Activated T-helper 9 cell treated with anti-CD3 and anti-CD28 coated beads, Interleukin-2, amount 50 U/mL, for 16 hours (primary cell): ENCODE results near the gene ULBP1.
"Not testable (repeated sequence)": the region's sequence is repeated elsewhere in the genome, so short reads cannot be mapped to it uniquely, and the experiment has no call there.

Source experiments
- DNase-seq: peaks from one replicate; pipeline ENCODE4 v3.0.0-alpha.2; 2020; ENCODE audit warnings: low read depth

ULBP1 gene, protein sequence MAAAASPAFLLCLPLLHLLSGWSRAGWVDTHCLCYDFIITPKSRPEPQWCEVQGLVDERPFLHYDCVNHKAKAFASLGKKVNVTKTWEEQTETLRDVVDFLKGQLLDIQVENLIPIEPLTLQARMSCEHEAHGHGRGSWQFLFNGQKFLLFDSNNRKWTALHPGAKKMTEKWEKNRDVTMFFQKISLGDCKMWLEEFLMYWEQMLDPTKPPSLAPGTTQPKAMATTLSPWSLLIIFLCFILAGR

DNA sequence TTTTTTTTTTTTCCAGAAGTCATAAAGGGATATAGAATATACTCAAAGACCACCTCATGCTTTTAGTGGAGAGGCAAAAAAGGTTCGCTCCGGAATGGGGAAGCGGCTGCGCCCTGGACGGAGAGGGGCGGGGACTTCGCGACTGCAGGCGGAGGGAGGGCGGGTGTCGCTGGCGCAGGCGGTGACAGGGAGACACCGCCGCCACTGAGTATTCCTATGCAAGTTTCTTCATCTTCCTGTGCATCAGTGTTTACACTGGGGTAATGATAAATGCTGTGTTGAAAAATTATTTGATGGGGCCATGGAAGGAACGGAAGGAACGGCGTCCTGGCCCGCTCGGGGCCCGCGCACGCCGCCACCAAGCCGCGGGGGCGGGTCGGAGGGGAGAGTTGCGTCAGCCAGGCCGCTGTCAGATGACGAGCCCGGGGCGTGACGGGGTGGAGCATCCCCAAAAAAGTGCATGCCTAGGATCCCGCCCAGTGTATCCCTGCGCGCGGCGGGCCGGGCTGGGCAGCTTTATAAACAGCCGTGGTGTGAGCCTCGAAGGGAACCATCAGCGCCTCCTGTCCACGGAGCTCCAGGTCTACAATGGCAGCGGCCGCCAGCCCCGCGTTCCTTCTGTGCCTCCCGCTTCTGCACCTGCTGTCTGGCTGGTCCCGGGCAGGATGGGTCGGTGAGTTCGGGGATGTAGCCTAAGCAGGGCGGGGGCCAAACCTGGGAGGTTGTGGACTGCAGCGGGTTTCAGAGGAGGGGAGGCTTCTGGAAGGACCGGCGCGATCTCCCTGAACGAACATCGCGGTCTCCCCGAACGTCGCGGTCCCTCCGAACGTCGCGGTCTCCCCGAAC, at the start of gene ULBP1:
TSS of gene ULBP1 (plus strand) at position 482 of the 846 bp plus-strand sequence. CDS start at position 589, 107 bp downstream.
- DNase-seq: peak; percentile 68

DNA sequence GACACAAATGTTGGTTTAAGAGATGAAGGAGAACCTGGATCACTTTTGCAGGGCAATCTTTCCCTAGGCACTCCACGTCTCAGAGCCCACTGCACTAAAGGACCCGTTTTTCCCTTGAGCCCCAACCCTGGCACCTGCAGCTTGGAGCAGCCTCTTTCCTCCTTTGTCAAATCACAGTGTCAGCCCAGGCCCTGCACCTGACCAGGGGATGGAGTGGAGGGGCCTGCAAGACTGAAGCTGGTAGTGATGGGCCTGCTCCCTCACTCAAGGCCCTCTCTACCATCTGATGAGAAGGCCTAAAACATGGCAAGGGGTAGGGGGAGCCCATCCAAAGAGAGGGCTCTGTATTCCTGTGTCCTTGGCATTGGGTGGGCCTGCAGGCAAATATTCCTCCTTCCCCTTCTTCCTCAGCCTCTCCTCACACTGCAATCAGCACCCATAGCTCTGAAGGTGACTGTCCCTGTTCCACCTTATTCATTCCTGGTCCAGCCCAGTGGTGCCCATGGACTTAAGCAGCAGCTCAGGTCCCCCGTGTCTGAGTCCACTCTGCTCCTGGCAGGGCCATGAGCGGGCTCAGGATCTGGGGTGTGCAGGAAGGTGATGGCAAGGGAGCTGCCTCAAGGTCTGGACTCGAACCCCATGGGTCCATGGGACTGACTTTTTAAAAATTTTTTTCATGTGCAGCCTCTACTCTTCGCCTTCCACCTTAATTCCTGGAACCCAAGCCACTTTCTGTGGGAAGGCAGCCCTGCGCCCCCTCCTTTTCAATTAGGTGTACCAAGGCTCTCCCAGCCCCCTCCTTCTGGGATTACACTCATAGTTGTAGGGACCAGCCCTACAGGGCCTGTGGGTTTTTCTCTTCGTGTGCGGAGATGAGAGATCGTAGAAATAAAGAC, 47.5 kb upstream of the ULBP1 start:
- DNase-seq: no peak

DNA sequence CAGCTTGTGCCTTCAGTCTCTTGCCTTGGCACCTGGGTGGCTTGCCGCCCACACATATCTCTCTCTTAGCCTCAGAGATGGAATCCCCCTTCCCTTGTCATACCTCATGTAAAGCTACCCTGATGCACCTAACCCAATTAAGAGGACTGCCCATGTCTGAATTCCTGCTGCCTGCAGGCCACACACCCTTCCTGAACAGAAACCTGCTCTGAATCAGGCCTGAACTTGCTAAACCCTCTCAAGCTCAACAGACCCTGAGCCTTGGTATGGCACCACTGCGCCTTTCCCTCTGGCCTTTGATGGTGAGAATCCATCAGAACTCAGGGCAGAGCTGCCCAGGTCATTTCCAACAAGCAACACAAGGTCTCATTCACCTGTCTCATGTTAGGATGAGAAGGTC, 46.1 kb upstream of the ULBP1 start:
- no peak for DNase-seq

DNA sequence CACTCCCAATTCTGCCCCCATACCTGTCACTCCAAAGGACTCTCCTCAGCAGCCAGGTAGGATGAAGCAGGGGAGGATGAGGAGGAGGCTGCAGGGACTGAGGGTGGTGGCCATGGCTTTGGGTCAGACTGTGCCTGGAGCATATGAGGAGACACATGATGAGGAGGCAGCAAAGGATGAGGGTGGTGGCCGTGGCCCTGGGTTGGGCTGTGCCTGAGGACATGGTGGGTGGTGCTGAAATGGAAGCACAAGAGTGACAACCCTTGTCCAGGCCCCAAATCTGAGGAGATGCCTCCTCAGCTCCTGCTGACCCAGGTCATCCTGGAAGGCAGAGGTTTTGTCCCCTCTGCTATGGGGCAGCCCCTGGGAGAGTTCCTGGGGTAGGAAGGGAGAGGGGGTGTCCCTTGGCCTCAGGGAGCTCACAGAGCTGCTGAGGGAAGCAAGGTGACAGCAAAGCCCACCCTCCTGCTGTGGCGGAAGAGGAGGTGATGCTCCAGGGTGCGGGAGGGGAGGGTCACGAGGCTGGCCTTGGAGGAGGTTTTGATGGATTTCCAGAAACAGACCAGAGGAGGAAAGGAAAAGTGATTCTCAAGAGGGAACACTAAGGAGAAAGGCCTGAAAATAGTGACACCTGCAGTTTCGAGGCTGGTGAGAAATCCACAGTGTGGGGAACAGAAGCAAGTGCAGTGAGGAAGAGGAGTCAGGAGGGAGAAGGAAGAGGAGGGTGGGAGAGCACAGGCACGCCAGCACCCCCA, 45.4 kb upstream of the ULBP1 start:
- no peak for DNase-seq

DNA sequence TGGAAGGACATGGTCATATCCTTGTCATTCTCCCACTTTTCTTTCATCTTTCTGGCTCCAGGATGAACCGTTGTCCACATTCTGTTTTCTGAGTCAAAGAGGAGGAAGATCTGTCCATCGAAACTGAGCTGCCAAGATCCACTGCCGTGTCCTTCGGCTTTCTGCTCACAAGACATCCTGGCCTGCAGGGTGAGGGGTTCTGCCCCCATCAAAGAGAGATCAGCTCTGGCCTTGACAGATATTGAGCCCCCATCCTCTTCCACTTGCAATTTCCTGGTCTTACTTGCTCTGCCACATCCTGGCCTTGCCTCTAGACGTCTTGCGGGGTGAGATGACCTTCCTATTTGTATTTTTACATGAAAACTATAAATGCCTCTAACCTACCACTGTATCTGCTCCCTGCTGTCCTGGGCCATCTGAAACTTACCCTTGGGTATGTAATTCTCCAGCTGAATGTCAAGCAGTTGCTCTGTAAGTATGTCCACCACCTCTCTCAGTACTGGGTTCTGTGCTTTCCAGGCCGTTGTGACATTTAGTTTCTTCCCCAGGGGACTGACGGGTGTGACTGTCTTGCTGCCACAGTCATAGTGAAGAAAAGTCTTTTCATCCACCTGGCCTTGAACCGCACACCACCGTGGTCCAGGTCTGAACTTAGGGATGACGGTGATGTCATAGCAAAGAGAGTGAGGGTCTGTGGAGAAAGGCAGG, 44.5 kb upstream of the ULBP1 start:
- not testable (repeated sequence) for DNase-seq

DNA sequence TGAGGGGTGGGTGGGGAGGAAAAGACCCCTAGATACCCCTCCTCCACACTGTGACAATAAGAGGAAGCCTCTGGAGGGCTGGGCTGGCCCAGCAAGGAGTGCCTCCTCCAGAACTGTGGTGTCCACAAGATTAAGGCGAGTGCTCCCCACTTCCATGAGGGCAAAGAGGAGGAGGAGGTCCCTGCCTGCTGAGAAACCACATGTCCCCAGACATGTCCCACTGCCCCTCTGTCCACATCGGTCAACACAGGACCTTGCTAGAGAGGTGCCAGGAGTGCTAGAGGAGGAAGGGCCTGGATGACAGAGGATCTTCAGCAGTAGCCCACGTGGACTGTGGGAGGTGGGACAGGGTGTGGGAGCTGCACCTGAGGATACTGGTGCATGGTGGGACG, 43.9 kb upstream of the ULBP1 start:
- no peak for DNase-seq

DNA sequence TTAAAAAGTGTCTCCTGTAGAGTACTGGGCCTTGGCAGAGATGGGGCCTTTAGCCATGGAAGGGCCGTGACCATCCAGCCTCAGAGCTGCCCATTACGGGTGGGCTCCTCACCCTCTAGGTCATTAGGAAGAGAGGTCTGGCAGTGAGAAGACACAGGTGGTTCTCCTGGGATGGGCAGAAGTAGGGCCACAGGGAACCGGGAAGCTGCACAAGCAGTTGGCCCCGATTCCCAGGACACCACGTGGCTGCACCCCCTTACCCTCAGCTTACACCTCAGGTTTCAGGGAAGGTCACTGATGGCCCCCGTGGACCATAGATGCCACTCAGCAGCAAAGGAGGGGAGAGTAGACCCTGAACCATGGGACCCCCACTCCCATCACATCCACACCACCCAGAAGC, 42.4 kb upstream of the ULBP1 start:
- DNase-seq: no peak

DNA sequence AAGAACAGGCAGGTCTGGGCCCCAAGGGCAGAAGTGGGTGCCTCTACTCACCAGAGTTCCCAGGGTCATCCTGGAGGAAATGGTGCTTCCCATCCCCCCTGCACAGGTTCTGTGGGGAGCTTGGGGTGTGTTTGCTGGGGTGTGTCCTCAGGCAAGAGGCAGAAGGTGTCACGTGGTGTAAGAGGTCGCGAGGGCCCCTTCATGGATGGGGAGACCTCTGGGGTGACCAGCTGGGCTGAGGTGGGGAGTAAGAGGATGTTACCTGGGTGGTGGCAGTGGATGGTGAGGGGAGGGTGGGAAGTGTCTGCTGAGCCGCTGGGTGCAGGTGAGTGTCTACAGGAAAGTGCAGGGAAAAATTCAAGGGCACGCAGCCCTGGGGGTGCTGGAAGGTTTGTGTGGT, 41.7 kb upstream of the ULBP1 start:
- DNase-seq: not testable (repeated sequence)

DNA sequence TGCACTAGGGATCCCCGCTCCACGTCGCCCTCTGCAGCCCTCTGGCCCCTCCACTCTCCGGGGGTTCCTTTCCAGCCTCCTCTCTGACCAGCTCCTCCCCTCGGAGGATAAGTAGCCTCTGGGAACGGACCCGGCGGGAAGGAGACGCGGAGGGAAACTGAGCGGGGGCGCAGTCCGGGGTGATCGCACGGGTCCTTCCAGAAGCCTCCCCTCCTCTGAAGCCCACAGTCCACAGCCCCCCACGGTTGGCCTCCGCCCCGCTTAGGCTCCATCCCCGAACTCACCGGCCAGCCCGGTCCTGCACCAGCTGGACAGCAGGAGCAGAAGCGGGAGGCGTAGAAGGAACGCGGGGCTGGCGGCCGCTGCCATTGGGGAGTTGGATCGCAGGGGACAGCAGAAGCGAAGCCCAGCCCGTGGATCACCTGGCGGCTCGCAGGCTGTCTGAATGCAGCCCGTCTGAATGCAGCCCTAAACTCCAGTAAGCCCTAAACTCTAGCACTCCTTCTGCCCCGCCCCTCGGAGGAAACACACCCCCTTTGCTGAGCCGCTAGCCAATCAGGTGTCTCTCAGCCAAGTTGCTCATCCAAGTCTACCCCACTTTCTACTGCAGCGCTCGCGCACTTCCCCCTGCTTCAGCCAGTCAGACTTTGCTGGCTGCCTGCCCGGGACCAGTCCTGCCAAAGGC, 41.0 kb upstream of the ULBP1 start, which contains the start of gene RAET1G:
TSS of gene RAET1G (minus strand) at position 480 of the 685 bp plus-strand sequence. CDS start at position 369, 111 bp downstream.
- DNase-seq: peak; percentile 72

DNA sequence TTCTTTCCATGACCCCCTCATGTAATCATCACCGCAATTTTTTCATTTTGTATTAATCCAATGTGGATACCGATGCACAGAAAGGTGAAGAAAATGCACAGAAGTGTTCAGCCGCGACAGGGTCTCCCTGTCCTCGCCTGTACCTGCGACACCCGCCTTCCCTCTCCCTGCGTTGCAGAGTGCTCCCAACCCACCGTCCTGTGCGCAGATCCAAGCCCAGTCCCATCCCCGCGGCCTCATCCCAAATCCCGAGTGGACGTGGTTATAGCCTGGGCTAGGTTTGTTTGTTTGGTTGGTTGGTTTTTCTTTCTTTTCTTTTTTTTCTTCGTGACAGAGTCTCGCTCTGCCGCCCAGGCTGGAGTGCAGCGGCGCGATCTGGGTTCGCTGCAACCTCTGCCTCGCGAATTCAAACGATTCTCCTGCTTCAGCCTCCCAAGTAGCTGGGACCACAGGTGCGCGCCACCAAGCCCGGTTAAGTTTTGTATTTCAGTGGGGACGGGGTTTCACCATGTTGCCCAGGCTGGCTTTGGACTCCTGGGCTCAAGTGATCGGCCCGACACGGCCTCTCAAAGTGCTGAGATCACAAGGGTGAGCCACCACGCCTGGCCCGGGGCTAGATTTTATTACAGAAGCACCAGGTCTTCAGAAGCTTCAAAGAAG, 40.3 kb upstream of the ULBP1 start:
- DNase-seq: no peak

DNA sequence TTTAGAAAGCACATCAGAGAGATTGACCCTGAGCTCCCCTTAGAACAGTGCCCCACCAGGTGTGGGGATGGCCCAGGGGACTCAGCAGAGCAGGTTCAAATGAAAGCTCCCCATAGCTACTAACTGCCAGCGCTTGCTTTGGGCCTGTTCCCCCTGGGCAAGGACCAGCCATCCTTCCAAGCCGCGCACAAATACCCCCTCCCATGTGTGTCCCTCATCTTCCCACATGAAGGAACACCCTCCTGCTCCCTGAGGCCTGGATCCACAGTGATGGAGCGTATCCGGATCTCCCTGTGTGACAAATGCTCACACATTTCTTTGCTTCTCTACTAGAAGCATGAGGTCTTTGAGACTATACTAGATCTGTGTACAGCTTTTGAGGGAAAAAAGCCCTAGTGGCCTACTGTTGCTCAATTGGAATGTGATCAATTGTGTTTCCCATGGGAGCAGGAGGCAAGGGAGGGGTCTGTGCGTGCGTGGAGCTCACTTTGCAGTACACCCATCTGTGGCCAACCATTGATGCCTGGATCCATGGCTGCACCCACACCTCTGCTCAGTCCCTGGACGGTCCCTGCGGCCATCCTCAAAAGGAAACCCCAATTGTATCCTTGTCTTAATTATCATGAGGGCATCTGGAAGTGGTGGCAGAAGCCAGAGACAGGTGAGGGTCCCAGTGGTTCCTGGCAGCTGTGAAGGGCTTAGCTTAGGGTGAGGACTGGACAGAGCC, 39.4 kb upstream of the ULBP1 start:
- DNase-seq: no peak

DNA sequence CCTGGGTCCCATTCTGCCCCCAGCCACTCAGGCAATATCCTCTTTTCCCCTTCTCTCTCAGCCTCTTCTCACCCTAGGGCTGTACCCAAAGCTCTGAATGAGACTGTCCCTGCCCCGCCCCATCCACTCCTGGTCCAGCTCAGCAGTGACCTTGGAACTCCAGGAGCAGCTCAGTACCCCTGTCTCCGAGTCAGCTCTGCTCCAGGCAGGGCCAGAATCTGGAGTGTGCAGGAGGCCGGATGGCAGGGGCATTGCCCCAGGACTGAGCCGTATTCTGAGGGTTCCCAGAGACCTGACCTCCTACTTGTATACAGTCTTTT, 38.9 kb upstream of the ULBP1 start:
- no peak for DNase-seq

DNA sequence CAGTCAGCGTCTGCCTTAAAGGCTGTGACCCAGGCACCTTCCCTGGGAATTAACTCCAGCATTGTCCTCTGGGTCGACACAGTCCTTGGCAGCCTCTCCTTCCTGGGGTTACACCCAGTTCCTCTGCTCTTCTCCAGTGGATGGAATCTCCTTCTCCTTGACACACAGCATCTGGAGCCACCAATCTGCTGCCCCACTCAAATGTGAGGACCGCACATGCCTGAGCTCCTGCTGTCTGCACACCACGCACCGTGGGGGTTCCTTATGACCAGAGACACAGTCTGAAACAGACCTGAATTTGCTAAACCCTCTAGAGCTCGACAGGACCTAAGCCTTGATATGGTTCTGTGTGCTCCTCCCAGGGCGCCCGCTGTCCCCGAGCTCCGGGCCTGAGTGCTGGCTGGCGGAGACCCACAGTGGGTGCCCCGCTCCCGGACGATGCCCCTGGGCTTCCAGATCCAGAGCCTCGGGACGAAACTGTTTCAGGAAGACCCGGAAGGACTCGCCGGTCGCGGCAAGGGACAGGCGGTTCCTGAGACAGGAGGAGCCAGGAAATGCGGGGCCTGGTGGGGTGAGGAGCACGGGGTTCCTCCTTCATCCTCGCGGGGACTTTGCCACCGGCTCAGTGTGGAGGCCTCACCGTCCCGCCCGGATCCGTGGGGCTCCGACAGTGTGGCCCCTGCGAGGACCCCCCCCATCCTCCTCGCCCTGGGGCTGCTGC, 38.3 kb upstream of the ULBP1 start:
- no peak for DNase-seq

DNA sequence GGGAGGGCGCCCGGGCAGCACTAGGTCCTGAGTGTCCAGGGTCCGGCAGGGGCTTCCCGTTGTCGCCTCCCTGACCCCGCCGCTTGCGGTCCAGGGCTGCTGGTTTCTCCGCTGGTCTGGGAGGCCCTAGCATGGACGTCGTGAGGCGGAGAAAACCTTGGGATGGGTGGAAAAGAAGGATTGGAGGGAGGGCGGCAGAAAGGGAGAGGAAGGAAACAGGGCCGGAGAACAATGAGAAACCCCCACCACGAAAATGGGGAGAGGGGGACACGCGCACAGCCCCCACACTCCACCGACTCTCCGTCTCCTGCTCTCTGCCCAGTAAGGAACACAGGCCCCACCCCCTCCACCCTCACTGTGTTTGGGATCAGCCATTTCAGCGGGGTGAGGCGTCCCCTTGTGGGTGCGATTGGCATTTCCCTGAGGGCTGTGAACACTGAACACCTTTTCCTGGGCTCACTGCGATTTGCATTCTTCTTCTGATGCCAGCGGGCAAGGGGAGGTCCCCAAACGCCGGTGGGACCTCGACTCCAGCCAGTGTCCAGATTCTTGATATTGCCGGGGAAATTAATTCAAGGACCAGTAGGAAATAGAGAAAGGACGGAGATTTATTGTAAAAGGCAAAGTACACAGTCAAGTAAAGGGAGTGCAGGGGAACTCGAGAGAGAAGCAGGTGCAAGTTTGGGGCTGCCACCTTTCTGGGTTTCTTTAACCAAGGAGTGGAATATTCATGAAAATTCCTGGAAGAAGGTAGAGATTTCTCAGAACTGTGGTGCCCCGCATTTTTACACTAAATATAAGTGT, 37.6 kb upstream of the ULBP1 start:
- DNase-seq: peak; percentile 60

DNA sequence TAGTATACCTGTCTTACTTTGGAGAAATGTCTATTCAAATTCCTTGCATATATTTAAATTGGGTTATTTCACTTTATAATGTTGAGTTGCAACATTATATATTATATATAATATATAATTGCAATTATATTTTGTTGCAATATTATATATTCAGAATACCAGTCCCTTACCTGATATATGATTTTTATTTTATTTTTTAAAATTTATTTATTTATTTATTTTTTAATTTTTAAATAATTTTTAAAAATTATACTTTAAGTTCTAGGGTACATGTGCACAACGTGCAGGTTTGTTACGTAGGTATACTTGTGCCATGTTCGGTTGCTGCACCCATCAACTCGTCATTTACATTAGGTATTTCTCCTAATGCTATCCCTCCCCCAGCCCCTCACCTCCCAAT, 36.7 kb upstream of the ULBP1 start:
- DNase-seq: not testable (repeated sequence)

DNA sequence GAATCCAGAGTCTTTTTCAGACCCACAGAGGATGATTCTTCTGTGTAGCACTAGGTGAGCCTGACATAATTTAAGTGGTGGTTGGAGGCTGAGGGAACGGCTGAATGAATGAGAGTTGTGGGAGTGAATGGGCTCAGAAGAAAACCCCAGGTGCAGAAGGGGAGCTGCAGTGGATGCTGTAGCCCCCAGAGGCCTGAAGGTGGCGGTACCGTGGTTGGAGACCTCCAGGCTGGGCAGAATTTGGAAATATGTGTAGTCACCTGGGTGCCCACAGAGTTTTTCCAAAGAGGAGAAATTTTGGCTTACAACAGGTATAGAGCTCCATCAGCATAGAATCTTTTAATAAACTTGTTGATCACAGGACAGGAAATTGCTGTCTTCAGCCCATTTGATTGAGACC, 34.3 kb upstream of the ULBP1 start:
- no peak for DNase-seq

DNA sequence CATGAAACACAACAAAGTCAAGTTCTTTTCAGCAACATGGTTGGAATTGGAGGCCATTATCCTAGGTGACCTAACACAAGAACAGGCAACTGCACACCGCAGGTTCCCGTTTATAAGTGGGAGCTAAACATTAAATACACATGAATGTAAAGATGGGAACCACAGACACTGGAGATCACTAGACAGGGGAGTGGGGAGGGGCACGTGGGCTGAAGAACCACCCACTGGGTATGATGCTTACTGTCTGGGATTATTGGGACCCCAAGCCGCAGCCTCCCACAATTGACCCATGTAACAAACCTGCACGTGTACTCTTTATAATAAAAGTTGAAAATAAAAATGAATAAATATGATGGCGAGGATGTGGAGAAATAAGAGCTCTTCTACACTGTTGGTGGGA, 32.2 kb upstream of the ULBP1 start:
- DNase-seq: no peak

DNA sequence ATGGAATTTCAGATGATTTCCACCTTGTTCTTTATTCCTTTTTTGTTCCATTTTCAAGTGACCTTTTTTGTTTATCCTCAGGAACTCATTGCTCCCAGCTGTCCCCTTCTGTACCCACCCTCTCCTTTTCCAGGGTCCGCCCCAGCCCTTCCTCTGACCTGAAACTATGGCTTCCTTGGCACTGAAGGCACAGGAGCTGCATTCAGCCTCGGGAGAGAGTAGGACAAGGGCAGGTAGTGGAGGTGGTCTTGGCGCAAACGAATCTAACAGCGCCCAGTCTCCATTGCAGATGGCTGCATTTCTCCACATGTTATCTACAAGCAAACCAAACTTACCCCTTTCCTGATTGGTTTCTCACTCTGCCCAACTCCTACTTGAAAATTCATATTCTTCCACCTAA, 30.7 kb upstream of the ULBP1 start:
- no peak for DNase-seq
